GM12873 (cell line): Measurements from ENCODE around the gene OAF.

Experiments
- TF ChIP-seq, protein P1 (sequence below): IDR thresholded peaks from 2 replicates; pipeline ENCODE4 v1.5.1; 2012; ENCODE audit warnings: low read depth, mild to moderate bottlenecking, moderate library complexity, low read length, control low read depth; ENCODE audit not compliant: insufficient read depth; ENCODE audit errors: missing control alignments

Gene OAF

DNA sequence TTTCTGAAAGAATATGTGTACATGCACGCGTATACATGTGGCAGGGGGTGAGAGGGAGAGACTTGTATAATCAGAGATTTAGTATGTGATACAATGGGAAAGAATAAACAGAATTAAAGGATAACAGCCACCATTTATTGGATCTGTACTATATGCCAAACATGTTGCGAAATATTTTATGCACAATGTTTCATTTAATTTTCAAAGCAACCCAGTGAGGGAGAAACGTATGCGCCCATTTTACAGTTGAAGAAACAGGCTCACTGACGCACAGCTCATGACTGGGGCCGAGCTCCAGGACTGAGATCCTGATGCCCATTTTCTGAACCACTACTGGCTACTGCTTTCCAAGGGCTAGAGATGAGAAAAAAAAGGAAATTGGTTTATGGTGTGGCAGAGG, 3.3 kb upstream of the OAF start:
- TF ChIP-seq, protein P1, sequence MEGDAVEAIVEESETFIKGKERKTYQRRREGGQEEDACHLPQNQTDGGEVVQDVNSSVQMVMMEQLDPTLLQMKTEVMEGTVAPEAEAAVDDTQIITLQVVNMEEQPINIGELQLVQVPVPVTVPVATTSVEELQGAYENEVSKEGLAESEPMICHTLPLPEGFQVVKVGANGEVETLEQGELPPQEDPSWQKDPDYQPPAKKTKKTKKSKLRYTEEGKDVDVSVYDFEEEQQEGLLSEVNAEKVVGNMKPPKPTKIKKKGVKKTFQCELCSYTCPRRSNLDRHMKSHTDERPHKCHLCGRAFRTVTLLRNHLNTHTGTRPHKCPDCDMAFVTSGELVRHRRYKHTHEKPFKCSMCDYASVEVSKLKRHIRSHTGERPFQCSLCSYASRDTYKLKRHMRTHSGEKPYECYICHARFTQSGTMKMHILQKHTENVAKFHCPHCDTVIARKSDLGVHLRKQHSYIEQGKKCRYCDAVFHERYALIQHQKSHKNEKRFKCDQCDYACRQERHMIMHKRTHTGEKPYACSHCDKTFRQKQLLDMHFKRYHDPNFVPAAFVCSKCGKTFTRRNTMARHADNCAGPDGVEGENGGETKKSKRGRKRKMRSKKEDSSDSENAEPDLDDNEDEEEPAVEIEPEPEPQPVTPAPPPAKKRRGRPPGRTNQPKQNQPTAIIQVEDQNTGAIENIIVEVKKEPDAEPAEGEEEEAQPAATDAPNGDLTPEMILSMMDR: no peak

DNA sequence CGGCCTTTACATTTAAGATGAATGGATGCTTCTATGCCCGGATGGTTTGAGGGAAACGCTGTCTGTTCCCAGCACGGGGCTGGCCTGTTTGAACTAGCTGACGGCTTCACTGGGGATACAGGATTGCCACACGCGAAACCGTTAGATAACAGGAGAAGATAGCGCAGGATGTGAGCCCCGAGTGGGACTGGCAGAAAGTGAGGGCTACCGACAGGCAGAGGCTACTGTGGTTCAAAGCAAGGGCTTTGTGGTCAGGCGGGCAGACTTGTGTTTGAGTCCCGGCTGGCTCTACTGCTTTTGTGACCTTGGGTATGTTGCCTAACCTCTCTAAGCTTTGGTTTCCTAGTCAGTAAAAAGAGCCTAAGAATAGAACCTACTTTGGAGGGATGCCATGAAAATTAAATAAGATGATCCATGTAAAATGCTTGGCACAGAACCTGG, 2.8 kb upstream of the OAF start:
- TF ChIP-seq, protein P1: no peak

- TF ChIP-seq, protein P1: no peak
These were observed 2.1 kb upstream of the OAF start for GRCh38 chr11:120208777-120209176.

DNA sequence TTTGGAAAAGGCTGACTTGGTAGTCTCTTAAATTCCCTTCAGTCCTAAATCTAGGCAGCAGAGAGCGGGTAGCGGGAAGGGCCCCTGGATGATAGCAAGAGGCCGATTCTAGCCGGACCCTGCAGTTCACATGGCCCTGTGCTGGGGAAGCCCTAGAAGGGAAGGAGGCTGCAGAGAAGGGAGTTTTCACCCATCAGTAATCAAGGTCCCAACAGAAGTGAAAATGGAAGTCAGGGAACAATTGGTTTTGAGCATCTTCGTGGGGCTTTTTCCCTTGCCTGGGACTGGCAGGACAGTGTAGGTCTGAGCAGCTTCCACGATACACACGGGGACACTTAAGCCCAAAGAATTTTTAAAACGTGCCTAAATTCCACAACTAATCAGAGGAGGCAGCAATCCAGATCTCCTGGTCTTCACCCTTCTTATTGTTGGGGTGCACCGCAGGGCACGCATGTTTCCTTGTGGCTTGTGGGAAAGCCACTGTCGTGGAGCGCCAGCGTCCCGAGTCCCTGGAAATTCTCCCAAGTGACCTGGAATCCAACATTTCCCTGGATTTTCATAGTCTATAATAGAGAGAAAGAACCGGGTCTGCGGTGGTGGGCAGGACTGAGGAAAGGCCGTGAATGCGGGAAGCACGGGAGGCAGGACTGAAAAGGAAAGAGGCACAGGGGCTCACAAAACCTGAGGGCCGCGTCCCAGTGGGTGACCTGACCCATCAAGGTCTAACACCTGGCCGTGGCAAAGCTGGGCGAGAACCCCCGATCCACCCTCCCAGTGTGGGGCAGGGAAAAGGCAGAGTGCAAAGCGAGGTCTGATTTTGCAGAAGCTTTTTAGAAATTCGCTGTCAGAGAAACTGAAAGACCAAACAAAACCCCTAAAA, 846 bp upstream of the OAF start:
- TF ChIP-seq, protein P1: no peak

GRCh38 chr11:120211522-120212258, 858 bp downstream of the OAF start:
- TF ChIP-seq, protein P1: no peak

DNA sequence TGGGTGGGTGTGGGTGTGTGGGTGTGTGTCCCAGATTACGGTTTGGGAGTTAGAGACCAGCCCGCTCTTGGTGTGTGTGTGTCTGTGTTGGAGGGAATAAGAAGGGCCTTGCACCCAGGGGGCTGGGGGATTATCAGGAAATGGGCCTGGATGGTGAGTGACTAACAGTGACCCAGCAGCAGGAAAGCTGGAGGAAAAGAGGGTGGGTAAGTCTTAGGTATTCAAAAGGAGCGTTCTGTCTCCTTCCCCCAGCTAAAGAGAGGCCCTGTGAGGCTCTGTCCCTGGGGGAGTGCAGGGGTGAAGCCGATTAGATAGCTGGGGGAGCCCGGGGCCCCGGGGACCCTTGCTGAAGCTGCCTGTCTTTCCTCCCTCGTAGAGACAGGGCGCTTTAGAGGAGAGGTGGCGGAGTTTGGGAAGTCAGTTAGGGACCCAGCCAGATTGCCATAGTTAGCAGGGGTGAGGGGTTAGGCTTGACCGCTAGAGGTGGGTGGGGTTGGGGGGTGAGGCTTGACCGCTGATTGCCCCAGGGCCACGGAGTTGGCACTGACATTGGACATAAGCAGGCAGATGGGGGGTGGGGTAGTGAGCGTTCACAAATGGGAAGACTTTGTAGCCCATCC, 1.5 kb downstream of the OAF start:
- TF ChIP-seq, protein P1: no peak

DNA sequence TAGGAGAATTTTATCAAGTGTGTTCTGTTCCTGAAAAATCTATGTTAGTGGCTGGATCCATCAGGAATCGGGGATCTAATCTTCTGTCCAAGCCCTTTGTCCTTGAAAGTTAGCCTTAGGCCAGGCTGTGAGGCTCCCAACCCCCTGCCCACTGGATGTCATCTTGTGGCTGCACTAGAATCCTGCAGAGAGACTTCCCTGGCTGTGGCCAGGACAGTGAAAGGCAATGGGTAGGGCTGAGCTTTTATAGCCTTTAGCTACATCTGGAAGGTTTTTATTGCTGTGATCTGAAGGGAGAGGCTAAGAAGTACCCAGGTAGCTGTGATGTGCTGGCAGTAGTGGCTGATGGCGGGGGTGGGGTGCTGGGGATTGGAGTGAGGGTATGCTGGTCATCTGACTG, 2.1 kb downstream of the OAF start:
- TF ChIP-seq, protein P1: no peak
